Daoy (cell line): ENCODE measurements around the gene UMAD1. TPM values are rescaled to one million over a fixed set of nuclear protein-coding genes. Genes with fewer than 3 reads are reported as not detected.

ENCODE experiments used
- DNase-seq: peaks from one replicate; pipeline ENCODE4 v3.0.0-alpha.2; 2015; ENCODE audit warnings: low read depth
- total RNA-seq: library from RNA; depleted of rRNA; stranded (reverse); fragments of >200 nt; shearing (Covaris generic); gene quantifications from 2 replicates; pipeline ENCODE4 v1.2.3, GENCODE V29; 2014

Gene UMAD1
- total RNA-seq, 1 experiment from 2014 or later: 22.9 TPM

- DNase-seq: no peak
These were observed 48.4 kb downstream of the UMAD1 start for GRCh38 chr7:7688956-7689355.

GRCh38 chr7:7693881-7694280 is 53.3 kb downstream of the UMAD1 start:
- peak; percentile 60 for DNase-seq

- no peak for DNase-seq
These were observed 54.0 kb downstream of the UMAD1 start for GRCh38 chr7:7694542-7694941.

- DNase-seq: no peak
These were observed 54.7 kb downstream of the UMAD1 start for GRCh38 chr7:7695111-7695817.

- DNase-seq: peak; percentile 11
These were observed 56.0 kb downstream of the UMAD1 start for GRCh38 chr7:7696458-7697119.

- DNase-seq: no peak
These were observed 58.4 kb downstream of the UMAD1 start for GRCh38 chr7:7698930-7699329.

GRCh38 chr7:7699380-7699779 is 58.8 kb downstream of the UMAD1 start:
- no peak for DNase-seq

GRCh38 chr7:7699970-7700369 is 59.4 kb downstream of the UMAD1 start:
- DNase-seq: no peak

GRCh38 chr7:7701527-7701926 is 61.0 kb downstream of the UMAD1 start:
- no peak for DNase-seq

- DNase-seq: no peak
These were observed 62.3 kb downstream of the UMAD1 start for GRCh38 chr7:7702826-7703225.

- DNase-seq: no peak
These were observed 62.9 kb downstream of the UMAD1 start for GRCh38 chr7:7703427-7703826.

- DNase-seq: no peak
These were observed 64.3 kb downstream of the UMAD1 start for GRCh38 chr7:7704867-7705266.

GRCh38 chr7:7705318-7705717 is 64.8 kb downstream of the UMAD1 start:
- DNase-seq: no peak

- DNase-seq: no peak
These were observed 65.6 kb downstream of the UMAD1 start for GRCh38 chr7:7706101-7706511.

GRCh38 chr7:7706556-7707172 is 66.1 kb downstream of the UMAD1 start:
- DNase-seq: no peak

GRCh38 chr7:7707246-7707645 is 66.7 kb downstream of the UMAD1 start:
- DNase-seq: no peak

GRCh38 chr7:7707806-7708205 is 67.3 kb downstream of the UMAD1 start:
- peak; percentile 57 for DNase-seq

- DNase-seq: no peak
These were observed 68.7 kb downstream of the UMAD1 start for GRCh38 chr7:7709291-7709690.

GRCh38 chr7:7710469-7710868 is 69.9 kb downstream of the UMAD1 start:
- DNase-seq: no peak

GRCh38 chr7:7713730-7714129 is 73.2 kb downstream of the UMAD1 start:
- no peak for DNase-seq

- no peak for DNase-seq
These were observed 77.9 kb downstream of the UMAD1 start, which contains the start of gene RPA3 for GRCh38 chr7:7718492-7718891. TSS of gene RPA3 (minus strand) at chr7:7718607. CDS start at chr7:7640418, 78,189 bp downstream.

- peak; percentile 85 for DNase-seq
These were observed 78.7 kb downstream of the UMAD1 start for GRCh38 chr7:7719236-7719635.

- no peak for DNase-seq
These were observed 79.6 kb downstream of the UMAD1 start for GRCh38 chr7:7720193-7720592.
